Natural killer cell treated with Interleukin-12 subunit alpha and Interleukin-12 subunit beta and Interleukin-15 and Interleukin-18, amount 100 ng/mL, for 72 hours (primary cell): ENCODE data around the gene BUB1B. TPM values are rescaled to one million over a fixed set of nuclear protein-coding genes. Genes with fewer than 3 reads are reported as not detected.

Source experiments
- ATAC-seq, 2 donors: fragments of 150-1000 bp; cut with Tn5 transposase in 1 of 2; sonication (Bioruptor Pico), chemical (Tn5 transposase) in 1 of 2; 2 replicates each; pipeline ENCODE4 v1.10.0; 2021
- DNase-seq: peaks from one replicate; pipeline ENCODE4 v3.0.0; 2022; ENCODE audit warnings: low spot score
- H3K27ac Mint-ChIP-seq, 2 donors: 1 replicate in 1 of 2; 2 replicates in 1 of 2; pipeline ENCODE4 v1.8.0; 2022; ENCODE audit warnings: mixed read lengths in 2 of 2, mild to moderate bottlenecking in 1 of 2, moderate library complexity in 1 of 2
- H3K27me3 Mint-ChIP-seq, 2 donors: 1 replicate in 1 of 2; 2 replicates in 1 of 2; pipeline ENCODE4 v1.8.0; 2022; ENCODE audit warnings: mixed read lengths in 2 of 2
- H3K36me3 Mint-ChIP-seq: one replicate; pipeline ENCODE4 v1.8.0; 2022; ENCODE audit warnings: mixed read lengths
- H3K4me1 Mint-ChIP-seq, 2 donors: 1 replicate in 1 of 2; 2 replicates in 1 of 2; pipeline ENCODE4 v1.8.0; 2022; ENCODE audit warnings: low read depth in 2 of 2, mixed read lengths in 2 of 2, mild to moderate bottlenecking in 1 of 2
- H3K4me3 Mint-ChIP-seq: one replicate; pipeline ENCODE4 v1.8.0; 2022; ENCODE audit warnings: mixed read lengths
- H3K9me3 Mint-ChIP-seq: 2 replicates; pipeline ENCODE4 v1.8.0; 2022; ENCODE audit warnings: mixed read lengths
- total RNA-seq, 2 donors: library from RNA; stranded (reverse); gene quantifications; one replicate each; pipeline ENCODE4 v1.2.3, GENCODE V29; 2022

The BUB1B gene
- total RNA-seq, 2 donors from 2014 or later, result 19.4 to 70.8 TPM

GRCh38 chr15:40269604-40270003 lies 108.7 kb downstream of the BUB1B start:
- no peak overlapping the region for H3K4me3 Mint-ChIP-seq
- DNase-seq, result no peak
- H3K9me3 Mint-ChIP-seq, result no peaks in the 10 kb centered on the region
- no peaks in the 10 kb centered on the region for H3K36me3 Mint-ChIP-seq
- H3K27ac Mint-ChIP-seq, result no peak overlapping the region
- no peak for ATAC-seq
- no peaks in the 10 kb centered on the region for H3K27me3 Mint-ChIP-seq
- H3K4me1 Mint-ChIP-seq, result peaks cover 0 to 2% of the 10 kb centered on the region in 2 donors

- H3K9me3 Mint-ChIP-seq, result no peaks in the 10 kb centered on the region
- H3K27me3 Mint-ChIP-seq, result no peaks in the 10 kb centered on the region
- DNase-seq, result no peak
- no peak overlapping the region for H3K4me3 Mint-ChIP-seq
- no peak overlapping the region for H3K27ac Mint-ChIP-seq
- ATAC-seq, result no peak
- peaks cover 0 to 4% of the 10 kb centered on the region in 2 donors for H3K4me1 Mint-ChIP-seq
- no peaks in the 10 kb centered on the region for H3K36me3 Mint-ChIP-seq
Observed at GRCh38 chr15:40270246-40270995, 109.6 kb downstream of the BUB1B start.

Other genes with a start within 250 kb of the BUB1B start
- gene GPR176, start 240.8 kb upstream of the BUB1B start, total RNA-seq, result under 1 TPM; 0.07 to 0.14 TPM
- gene EIF2AK4, start 227.0 kb upstream of the BUB1B start, total RNA-seq, result 10 to 100 TPM; 24.2 to 45.8 TPM
- gene SRP14, start 121.9 kb upstream of the BUB1B start, total RNA-seq, result 100 to 1,000 TPM in 1 of 2 donors, 10 to 100 TPM in 1; 92.6 to 137 TPM
- 1 to 10 TPM; 1.8 to 4.6 TPM for gene BMF, start 52.2 kb upstream of the BUB1B start, total RNA-seq
- 1 to 10 TPM; 1.9 to 2.9 TPM for gene PAK6, start 78.0 kb downstream of the BUB1B start, total RNA-seq
- gene ANKRD63, start 122.0 kb downstream of the BUB1B start, total RNA-seq, result not detected
- gene PLCB2, start 146.9 kb downstream of the BUB1B start, total RNA-seq, result 100 to 1,000 TPM in 1 of 2 donors, 10 to 100 TPM in 1; 90.5 to 109 TPM
- gene INAFM2, start 162.6 kb downstream of the BUB1B start, total RNA-seq, result 10 to 100 TPM; 16.7 to 17.5 TPM
- under 1 TPM; 0.29 to 0.47 TPM for gene CCDC9B, start 179.9 kb downstream of the BUB1B start, total RNA-seq
- gene PHGR1, start 190.0 kb downstream of the BUB1B start, total RNA-seq, result not detected
- under 1 TPM; 0.25 to 1.00 TPM for gene DISP2, start 197.2 kb downstream of the BUB1B start, total RNA-seq
- gene KNSTRN, start 221.7 kb downstream of the BUB1B start, total RNA-seq, result 10 to 100 TPM; 32.4 to 75.1 TPM
- 100 to 1,000 TPM in 1 of 2 donors, 10 to 100 TPM in 1; 63.3 to 111 TPM for gene IVD, start 244.7 kb downstream of the BUB1B start, total RNA-seq